Vagina (tissue), 2 donors: ENCODE results near the gene MUC7. TPM values are rescaled to one million over a fixed set of nuclear protein-coding genes. Genes with fewer than 3 reads are reported as not detected.

ENCODE experiments used
- DNase-seq, 2 donors: peaks; one replicate each; pipeline ENCODE4 v3.0.0-alpha.2; 2017; ENCODE audit errors: extremely low spot score in 2 of 2
- H3K27ac ChIP-seq: fragments of 200-600 bp; sonication (generic); one replicate; pipeline ENCODE4 v1.5.1; 2019
- H3K27me3 ChIP-seq: fragments of 200-600 bp; sonication (generic); one replicate; pipeline ENCODE4 v1.5.1; 2019
- H3K36me3 ChIP-seq, 2 donors: fragments of 200-600 bp; sonication (generic); one replicate each; pipeline ENCODE4 v1.5.1; 2017 to 2019
- H3K4me1 ChIP-seq: fragments of 200-600 bp; sonication (generic); one replicate; pipeline ENCODE4 v1.5.1; 2019
- H3K4me3 ChIP-seq, 2 donors: fragments of 200-600 bp; sonication (generic); 1 replicate in 1 of 2; 2 replicates in 1 of 2; pipeline ENCODE4 v1.5.1; 2016 to 2019
- H3K9me3 ChIP-seq: fragments of 200-600 bp; sonication (generic); one replicate; pipeline ENCODE4 v1.5.1; 2019
- POLR2A ChIP-seq, 2 donors: fragments of 450-650 bp; IDR thresholded peaks; one replicate each; pipeline ENCODE4 v1.6.1; 2017; ENCODE audit warnings: antibody characterized with exemption in 2 of 2, mild to moderate bottlenecking in 2 of 2, moderate library complexity in 2 of 2
- POLR2AphosphoS5 ChIP-seq, 2 donors: sonication (generic); formaldehyde crosslinking; IDR thresholded peaks; one replicate each; pipeline ENCODE4 v1.9.0; 2017; ENCODE audit warnings: antibody characterized with exemption in 2 of 2, mild to moderate bottlenecking in 2 of 2, low read depth in 1 of 2; ENCODE audit not compliant: insufficient read depth in 1 of 2
- intact Hi-C: fragments of 100-400 bp; cut with DNase I; formaldehyde crosslinking; loops from one replicate; pipeline ENCODE4 v1.15.1; 2023
- total RNA-seq: library from RNA; depleted of rRNA; stranded (reverse); fragments of >200 nt; gene quantifications from one replicate; pipeline ENCODE4 v1.2.3, GENCODE V29; 2016
- TF ChIP-seq, protein P1 (sequence below), 3 experiments: fragments of 450-650 bp in 2 of 3; fragments of 200-600 bp in 1 of 3; sonication (generic) in 1 of 3; IDR thresholded peaks; one replicate each; pipeline ENCODE4 v1.5.1; 2017 to 2019; ENCODE audit warnings: antibody characterized with exemption in 3 of 3, mild to moderate bottlenecking in 2 of 3, moderate library complexity in 2 of 3

Gene MUC7
- total RNA-seq, 1 donor from 2014 or later = not detected

- intact Hi-C loops = no loop called here
- Histone ChIP-seq H3K27me3 (no peaks in the 10 kb centered on the region), H3K4me3 (no peak overlapping the region), H3K36me3 (no peaks in the 10 kb centered on the region), H3K4me1 (no peaks in the 10 kb centered on the region), H3K9me3 (no peaks in the 10 kb centered on the region), H3K27ac (no peak overlapping the region)
- TF ChIP-seq, protein P1, sequence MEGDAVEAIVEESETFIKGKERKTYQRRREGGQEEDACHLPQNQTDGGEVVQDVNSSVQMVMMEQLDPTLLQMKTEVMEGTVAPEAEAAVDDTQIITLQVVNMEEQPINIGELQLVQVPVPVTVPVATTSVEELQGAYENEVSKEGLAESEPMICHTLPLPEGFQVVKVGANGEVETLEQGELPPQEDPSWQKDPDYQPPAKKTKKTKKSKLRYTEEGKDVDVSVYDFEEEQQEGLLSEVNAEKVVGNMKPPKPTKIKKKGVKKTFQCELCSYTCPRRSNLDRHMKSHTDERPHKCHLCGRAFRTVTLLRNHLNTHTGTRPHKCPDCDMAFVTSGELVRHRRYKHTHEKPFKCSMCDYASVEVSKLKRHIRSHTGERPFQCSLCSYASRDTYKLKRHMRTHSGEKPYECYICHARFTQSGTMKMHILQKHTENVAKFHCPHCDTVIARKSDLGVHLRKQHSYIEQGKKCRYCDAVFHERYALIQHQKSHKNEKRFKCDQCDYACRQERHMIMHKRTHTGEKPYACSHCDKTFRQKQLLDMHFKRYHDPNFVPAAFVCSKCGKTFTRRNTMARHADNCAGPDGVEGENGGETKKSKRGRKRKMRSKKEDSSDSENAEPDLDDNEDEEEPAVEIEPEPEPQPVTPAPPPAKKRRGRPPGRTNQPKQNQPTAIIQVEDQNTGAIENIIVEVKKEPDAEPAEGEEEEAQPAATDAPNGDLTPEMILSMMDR (IDR thresholded peaks at IDR 0.05) = no peak
- no peak for TF ChIP-seq POLR2AphosphoS5 (IDR thresholded peaks at IDR 0.05; ENCODE audit: insufficient read depth in 1 of 2, low read depth in 1 of 2)
- TF ChIP-seq POLR2A (IDR thresholded peaks at IDR 0.05) = no peak
- no peak for DNase-seq
Observed at GRCh38 chr4:70443329-70443728, 28.7 kb upstream of the MUC7 start.

DNA sequence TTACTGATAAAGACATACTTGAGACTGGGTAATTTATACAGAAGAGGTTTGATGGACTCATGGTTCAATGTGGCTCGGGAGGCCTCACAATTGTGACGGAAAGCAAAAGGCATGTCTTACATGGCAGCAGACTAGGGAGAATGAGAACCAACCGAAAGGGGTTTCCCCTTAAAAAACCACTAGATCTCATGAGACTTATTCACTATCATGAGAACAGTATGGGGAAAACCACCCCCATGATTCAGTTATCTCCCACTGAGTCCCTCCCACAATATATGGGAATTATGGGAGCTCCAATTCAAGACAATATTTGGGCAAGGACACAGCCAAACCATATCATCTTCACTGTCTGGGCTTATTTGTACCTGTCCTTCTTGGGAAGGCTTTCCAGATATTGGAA, 22.8 kb upstream of the MUC7 start:
- no peak for DNase-seq
- H3K9me3 ChIP-seq = no peaks in the 10 kb centered on the region
- intact Hi-C loops = no loop called here
- H3K27ac ChIP-seq = no peak overlapping the region
- TF ChIP-seq POLR2A (IDR thresholded peaks at IDR 0.05) (no peak), POLR2AphosphoS5 (IDR thresholded peaks at IDR 0.05; ENCODE audit: insufficient read depth in 1 of 2, low read depth in 1 of 2) (no peak)
- TF ChIP-seq, protein P1 (IDR thresholded peaks at IDR 0.05) = no peak
- no peak overlapping the region for H3K4me3 ChIP-seq
- H3K4me1 ChIP-seq = no peaks in the 10 kb centered on the region
- no peaks in the 10 kb centered on the region for H3K27me3 ChIP-seq
- no peaks in the 10 kb centered on the region for H3K36me3 ChIP-seq

- H3K4me3 ChIP-seq = no peak overlapping the region
- H3K4me1 ChIP-seq = no peaks in the 10 kb centered on the region
- no peak overlapping the region for H3K27ac ChIP-seq
- TF ChIP-seq POLR2AphosphoS5 (IDR thresholded peaks at IDR 0.05; ENCODE audit: insufficient read depth in 1 of 2, low read depth in 1 of 2) (no peak), POLR2A (IDR thresholded peaks at IDR 0.05) (no peak)
- TF ChIP-seq, protein P1 (IDR thresholded peaks at IDR 0.05) = no peak
- intact Hi-C loops = no loop called here
- no peaks in the 10 kb centered on the region for H3K27me3 ChIP-seq
- no peaks in the 10 kb centered on the region for H3K36me3 ChIP-seq
- DNase-seq = no peak
- H3K9me3 ChIP-seq = no peaks in the 10 kb centered on the region
Observed at GRCh38 chr4:70452946-70453345, 19.1 kb upstream of the MUC7 start.

DNA sequence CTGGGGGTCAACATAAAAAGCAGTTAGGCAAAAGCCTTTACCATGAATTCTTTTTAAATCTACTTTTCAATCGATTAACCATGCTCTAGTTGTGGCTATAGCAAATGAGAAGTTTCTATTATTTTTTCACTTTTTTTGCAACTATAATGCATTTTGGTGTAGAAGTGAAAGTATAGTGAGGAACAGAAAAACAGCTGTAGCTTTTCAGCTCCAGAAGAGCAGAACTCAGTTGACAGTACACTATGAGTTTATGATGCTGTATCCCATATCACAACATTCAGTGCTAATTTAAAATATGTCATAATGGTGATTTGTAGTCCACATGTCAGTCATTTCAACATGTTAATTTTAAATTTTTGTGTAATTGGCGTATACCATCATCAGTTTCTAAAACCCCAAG, 8.7 kb upstream of the MUC7 start:
- no peak overlapping the region for H3K4me3 ChIP-seq
- no peak for TF ChIP-seq POLR2AphosphoS5 (IDR thresholded peaks at IDR 0.05; ENCODE audit: insufficient read depth in 1 of 2, low read depth in 1 of 2)
- TF ChIP-seq, protein P1 (IDR thresholded peaks at IDR 0.05) = no peak
- TF ChIP-seq POLR2A (IDR thresholded peaks at IDR 0.05) = no peak
- H3K9me3 ChIP-seq = no peaks in the 10 kb centered on the region
- intact Hi-C loops = no loop called here
- no peaks in the 10 kb centered on the region for H3K4me1 ChIP-seq
- DNase-seq = no peak
- no peaks in the 10 kb centered on the region for H3K36me3 ChIP-seq
- no peak overlapping the region for H3K27ac ChIP-seq
- H3K27me3 ChIP-seq = no peaks in the 10 kb centered on the region

- no peaks in the 10 kb centered on the region for H3K27me3 ChIP-seq
- no peaks in the 10 kb centered on the region for H3K4me1 ChIP-seq
- no peak overlapping the region for H3K4me3 ChIP-seq
- H3K27ac ChIP-seq = no peak overlapping the region
- no peak for DNase-seq
- intact Hi-C loops = no loop called here
- H3K9me3 ChIP-seq = no peaks in the 10 kb centered on the region
- TF ChIP-seq POLR2AphosphoS5 (IDR thresholded peaks at IDR 0.05; ENCODE audit: insufficient read depth in 1 of 2, low read depth in 1 of 2) (no peak), POLR2A (IDR thresholded peaks at IDR 0.05) (no peak)
- TF ChIP-seq, protein P1 (IDR thresholded peaks at IDR 0.05) = no peak
- no peaks in the 10 kb centered on the region for H3K36me3 ChIP-seq
Observed at GRCh38 chr4:70473679-70474078, 1.7 kb downstream of the MUC7 start.
